Measurements from ENCODE around the gene RAB2B.
"Not testable (repeated sequence)": the region's sequence is repeated elsewhere in the genome, so short reads cannot be mapped to it uniquely, and the experiment has no call there.

RAB2B gene

DNA sequence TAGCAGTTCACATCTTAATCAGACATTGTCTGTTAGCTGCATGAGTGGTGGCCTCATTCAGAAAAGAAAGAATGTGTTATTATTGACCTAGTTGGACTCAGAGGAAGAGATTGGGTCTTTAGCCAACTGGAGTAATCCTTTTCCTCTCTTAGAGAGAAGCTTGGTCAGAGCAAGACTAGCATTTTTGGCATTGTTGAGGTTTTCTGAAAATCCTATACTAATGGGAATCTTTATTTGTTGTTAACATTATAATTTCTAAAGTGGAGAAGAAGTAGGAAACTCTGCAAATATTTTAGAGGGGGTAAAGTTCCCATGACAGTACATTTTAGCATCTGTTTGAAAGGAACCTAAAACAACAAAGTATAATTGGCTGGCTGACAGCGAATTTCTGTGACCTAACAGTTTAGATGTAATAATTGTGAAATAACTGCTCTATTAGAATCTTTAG, 9.9 kb upstream of the RAB2B start:
- DNase-seq (ENCODE audit: low read depth), result no peak

DNA sequence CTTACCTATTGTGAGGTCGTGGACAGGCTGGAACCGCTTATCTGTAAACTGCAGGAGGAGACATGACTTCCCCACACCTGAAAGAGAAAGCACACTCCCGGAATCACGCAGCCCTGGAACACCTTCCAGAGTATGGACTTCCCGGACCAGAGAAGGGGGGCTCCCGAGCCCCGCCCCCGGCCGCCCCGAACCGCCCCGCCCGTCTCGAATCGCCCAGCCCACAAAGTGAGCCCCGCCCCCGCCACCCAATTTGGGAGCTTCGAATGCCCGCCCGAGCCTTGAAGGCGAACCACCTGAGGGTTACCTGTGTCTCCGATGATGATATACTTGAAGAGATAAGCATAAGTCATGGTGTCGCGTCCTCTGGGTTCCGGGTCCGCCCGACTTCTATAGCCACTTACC, 235 bp downstream of the RAB2B start:
- peak; percentile 71 for DNase-seq (ENCODE audit: low read depth)

DNA sequence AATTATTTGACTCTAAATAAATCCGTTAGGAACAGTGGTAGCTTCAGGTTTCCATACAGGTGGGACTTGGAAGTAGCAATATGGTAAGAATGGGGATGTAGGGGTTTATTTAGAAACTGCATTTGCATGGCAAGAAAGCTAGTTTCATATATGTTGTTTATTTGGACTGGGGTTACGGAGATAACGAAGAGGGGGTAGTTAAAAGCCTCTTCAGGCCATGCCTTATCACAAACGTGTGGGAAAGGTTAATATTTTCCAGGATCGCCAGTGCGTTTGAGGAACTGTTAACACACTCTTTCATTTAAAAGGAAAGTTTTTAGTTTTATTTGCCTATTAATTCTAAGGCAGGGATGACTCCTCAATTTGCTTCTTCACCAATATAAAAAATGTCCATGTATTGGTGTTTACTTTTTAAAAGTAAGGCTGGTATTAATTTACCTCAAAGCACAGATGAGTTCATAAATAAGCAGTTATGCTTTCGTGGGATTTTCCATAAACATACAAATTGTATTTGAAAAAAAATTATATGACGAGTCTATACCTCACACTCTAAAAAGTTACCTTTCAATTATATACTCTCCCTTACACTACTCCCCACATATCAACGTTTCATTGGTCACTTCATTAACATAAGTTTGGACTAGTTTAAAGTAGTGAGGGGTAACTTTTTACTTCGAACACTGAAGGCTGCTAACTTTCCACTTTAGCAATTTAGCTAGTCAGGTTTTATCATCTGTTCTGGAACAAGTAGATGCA, 814 bp downstream of the RAB2B start:
- no peak for DNase-seq (ENCODE audit: low read depth)

DNA sequence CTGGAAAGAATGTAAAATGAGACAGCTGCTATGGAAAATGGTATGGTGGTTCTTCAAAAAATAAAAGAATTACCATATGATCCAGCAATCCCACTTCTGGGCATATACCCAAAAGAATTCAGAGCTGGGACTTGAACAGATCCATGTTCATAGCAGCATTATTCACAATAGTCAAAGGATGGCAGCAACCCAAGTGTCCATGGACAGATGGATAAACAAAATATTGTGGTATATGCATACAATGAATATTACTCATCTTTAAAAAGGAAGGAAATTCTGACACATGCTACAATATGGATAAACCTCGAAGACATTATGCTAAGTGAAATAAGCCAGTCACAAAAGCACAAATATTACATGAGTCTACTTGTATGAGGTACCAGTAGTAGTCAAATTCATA, 9.1 kb downstream of the RAB2B start:
- DNase-seq (ENCODE audit: low read depth), result no peak

DNA sequence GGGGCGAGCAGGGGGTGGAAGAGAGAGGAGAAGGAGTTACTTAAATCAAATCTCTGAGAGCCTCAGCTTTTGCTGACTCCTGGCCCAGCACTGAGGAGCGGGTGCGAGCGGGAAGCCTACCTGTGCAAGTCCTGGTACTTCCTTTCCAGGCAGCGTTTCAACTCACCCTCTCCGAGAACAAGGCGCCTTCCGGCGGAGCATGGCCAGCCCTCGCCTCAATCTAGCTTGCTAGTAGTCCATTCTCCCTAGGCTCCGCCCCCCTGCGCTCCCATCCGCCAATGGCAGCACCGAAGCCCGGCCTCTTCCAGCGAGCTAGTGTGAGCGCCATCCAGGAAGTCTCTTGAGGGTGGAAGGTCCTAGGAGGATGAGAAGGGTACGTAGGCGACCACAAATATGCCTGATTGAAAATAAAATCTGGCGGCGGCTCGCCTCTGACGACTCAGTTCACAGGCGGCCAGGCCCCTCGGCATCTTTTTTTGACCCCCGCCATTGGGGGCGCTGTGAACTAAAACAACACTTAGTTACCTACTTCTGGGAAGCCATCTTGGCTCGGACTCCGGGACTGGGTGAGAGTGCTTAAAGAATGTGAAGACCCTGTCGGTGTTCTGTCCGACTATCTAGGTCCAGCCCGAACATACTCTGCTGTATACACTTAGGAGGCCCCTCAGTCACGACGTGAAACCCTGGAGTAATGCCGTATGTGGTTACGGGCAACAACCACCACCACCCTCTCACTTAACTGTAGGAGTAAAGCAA, 20.7 kb downstream of the RAB2B start, which contains the start of gene CHD8:
Gene CHD8, minus strand, starts transcription at position 212 of the 756 bp plus-strand sequence. CDS start 24,480 bp downstream, outside the sequence.
- peak; percentile 98 for DNase-seq (ENCODE audit: low read depth)

DNA sequence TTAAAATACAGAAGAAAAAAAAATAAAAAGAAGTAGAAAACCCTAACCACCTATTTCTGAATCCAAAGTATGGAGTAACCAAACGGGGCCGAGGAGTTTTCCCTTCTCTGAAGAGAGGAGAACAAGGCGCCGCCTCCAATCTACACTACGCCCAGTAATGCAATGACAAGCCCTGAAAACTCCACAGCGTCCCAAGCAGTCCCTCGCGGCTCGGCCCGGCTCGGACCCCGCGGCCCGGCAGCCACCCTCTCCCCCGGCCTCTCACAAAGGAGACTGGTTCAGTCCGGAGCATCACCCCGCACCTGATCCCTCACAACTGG, 21.2 kb downstream of the RAB2B start:
- DNase-seq (ENCODE audit: low read depth), result no peak

DNA sequence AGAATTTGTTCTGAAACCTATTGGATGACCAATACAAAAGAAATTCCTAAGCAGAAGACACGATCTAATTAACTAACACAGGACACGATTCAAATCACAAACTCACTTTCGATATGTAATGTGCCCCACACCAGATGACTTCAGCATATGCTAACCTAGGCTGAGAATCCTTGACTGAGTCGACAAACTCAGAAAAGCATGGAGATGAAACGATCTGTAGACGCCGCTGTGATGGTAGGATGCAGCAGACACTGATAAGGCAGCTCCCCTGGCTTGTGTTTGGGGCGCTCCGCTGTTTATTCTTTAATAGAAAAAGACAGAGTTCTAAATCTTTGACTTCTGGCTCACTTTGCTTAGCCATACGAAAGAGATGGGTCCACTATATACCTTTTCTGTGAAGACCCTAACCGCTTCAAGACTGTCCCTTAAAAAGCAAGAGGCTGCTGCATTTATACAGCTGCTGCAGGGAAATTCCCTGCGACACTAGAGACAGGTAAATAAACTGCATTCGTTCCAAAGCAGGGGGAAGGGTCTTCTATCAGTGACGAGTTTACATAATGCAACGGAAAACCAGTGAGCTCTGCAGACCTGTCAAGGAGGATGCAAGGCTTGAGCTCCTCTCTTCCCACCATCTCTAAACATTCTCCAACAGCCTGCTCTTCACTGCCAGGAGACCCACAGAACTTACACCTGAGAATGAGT, 21.8 kb downstream of the RAB2B start:
- DNase-seq (ENCODE audit: low read depth), result no peak

DNA sequence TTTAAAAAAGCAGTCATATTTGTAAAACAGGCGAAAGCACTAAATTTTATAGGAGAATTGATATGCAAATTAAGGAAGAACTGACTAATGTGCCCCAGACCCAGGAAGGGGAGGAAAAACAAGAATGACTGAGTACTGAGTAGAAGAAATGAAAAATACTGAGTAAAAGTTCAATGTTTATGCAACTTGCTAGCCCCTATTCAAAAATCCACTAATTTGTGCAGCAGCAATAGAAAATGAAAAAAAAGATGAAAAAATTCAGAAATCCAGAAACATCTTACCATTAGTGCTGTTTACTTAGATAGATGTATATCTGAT, 26.9 kb downstream of the RAB2B start:
- DNase-seq (ENCODE audit: low read depth), result no peak

DNA sequence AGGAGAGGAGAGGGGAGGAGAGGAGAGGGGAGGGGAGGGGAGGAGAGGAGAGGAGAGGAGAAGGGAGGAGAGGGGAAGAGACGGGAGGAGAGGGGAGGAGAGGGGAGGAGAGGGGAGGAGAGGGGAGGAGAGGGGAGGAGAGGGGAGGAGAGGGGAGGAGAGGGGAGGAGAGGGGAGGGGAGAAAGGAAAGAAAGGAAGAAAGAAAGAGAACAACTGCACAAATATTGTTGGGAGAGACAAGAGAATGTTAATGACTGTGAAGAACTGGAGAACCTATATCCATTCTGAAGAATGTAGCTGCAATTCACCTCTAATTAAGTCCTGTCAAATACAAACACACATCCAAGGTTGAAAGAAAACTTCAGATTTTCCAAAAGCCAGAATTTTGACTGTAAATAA, 34.1 kb downstream of the RAB2B start:
- not testable (repeated sequence) for DNase-seq (ENCODE audit: low read depth)

DNA sequence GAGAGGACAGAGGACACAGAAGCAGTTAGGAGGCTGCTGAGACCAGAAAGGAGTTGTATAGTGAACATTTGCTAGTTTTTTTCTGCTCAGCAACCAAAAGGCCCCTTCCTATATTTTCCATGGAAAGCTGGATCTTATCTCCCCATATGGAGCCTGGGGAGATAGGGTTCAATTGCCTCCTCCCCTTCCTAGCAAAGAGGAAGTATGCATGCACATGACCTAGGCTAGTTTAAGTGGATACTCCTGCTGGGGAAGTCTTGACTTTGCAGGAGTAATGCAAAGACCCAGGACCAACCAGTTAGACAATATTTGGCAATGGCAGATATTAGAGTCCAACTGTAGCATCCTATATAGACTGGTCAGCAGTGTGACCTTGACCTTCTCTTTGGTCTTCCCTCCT, 35.9 kb downstream of the RAB2B start:
- DNase-seq (ENCODE audit: low read depth), result no peak

DNA sequence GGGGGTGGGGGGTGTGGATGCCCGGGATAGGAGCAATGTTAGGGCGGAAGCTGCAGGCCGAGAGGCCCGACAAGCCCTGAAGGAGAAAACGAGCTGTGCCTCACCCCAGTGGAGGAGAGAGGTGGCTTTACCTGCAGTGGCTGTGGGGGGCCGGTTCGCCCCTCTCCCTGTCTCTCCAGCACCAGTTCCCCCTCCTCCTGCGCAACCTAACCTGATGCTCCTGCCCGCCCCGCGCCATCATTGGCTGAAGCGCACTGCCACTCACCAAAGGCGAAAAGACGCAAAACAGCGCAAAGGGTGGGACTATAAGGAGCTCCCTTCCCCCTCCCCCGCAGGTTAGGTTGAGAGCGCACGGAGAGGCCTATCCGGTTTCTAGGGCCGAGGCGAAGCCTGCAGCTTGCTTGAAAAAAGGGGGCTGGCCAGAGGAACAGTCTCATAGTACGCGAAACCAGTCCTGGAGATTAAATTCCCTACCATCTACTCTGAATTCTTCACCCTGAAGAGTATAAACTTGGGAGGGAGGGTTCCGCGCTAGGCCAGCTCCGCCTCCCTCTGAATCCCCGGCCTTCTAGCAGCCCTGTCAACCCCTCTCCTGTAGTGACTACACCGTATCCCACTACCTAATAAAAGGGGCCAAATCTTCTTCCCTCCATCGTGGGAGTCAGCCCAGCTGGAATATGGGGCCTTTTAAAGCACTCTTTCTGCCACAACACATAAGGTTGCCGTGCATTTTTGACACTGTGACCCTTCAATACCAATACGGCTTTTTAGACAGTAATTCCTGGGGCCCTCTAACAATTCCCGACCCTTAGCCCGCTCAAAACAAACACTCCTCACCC, 39.5 kb downstream of the RAB2B start:
- peak; percentile 99 for DNase-seq (ENCODE audit: low read depth)

DNA sequence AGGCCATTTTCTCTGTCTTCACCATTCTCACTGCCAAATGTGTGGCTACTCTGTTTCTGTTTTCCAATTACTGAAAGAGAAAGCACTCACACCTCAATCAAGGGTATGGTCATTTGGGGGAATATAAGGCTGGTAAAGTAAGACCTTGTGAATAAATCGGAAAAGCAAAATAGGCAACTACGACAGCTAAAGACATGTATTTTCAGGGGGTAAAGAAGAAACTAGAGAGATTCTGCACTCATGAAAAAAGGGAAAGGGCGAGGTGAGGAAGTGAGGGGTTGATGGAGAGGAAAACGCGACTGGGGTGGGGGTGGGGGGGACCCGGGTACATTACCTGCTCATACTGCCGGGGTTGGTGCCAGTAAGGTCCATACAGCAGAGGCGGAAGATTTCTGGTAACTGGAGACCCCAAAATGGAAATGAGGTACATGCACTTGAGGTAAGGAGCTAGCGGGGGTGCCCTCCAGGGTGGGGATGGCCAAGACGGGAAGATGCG, 40.1 kb downstream of the RAB2B start:
- DNase-seq (ENCODE audit: low read depth), result no peak

DNA sequence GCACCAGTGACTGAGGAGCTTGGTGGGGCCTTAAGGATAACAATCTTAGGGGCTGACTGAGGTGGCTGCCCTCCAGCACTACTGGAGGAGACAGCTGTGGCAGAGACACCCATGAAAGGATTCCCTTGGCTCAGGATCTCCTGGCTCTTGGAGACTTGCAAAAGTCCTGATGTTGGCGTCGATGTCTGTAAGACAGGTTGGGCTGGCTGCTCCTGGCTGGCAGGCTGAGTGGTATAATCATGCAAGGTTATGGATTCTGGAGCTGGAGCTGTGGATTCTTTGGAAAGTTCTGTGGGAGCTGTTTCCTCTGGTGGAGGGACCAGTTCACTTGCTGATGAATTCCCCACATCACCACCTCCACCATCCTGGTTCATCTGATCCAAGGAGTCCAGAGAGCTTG, 45.6 kb downstream of the RAB2B start:
- DNase-seq (ENCODE audit: low read depth), result no peak

DNA sequence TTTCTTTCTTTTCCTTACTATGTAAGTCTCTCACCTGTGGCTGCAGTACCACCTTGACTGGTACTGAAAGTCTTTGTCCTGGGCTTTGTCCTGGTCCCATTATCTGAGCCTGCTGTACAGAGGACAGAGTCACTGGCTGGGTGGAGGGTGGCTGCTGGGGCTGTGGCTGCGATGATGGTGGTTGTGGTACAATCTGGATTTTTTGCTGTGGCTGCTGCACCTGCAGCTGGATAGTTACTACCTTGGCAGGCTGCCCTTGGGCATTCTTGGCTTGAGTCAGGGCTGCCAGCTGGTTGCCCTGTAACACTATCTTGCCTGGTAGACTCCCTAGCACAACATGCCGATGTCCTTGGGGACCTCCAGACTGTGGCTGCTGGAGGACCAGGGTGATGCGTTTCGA, 47.8 kb downstream of the RAB2B start:
- no peak for DNase-seq (ENCODE audit: low read depth)

DNA sequence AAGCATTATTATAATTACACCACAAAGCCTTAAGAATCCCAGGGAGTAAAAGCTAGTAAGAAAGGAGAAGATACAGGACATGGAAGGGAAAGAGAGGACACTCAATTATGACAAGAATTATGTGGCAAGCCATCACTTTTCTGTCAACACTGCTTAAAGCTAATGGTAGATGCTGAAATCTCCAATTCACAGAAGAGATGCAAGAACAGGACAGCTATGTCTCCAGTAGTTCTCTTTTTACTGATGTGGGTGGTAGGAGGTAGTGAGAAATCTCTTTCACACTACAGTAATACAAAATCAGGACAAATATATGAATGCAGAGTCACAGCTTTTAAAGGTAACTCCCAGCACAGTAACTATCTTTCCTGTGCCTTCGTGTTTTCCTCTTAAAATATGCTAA, 50.1 kb downstream of the RAB2B start:
- no peak for DNase-seq (ENCODE audit: low read depth)

DNA sequence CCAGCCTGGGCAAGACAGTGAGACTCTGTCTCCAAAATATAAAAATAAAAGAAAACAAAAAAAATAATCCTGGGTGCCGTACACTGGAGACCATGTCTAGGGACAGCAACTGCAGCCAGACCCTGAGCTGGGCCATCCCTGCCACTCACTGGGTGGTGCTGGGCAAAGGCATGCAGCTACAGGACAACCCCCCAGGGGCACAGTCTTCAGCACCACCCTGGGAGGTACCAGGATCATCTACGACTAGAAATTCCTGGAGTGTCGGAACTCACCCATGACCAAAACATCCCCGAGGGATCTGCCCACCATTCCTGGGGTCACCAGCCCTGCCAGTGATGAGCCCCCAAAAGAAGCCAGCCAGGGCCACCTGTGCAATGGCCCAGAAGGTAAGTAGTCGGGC, 57.2 kb downstream of the RAB2B start:
- DNase-seq (ENCODE audit: low read depth), result no peak

DNA sequence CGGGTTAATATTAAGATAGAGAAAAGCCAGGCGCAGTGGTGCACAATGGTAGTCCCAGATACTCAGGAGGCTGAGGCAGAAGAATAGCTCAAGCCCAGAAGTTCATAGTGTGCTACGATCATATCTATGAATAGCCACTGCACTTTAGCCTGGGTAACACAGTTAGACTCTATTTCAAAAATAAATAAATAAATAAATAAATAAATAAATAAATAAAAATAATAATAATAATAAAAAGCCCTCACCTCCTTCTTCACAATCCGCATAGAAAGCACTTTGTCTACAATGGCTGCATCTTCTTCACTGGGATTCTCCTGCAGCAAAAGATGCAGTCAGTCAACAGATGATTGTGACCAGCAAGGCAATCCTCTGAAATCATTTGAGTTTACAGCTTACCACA, 61.4 kb downstream of the RAB2B start:
- DNase-seq (ENCODE audit: low read depth), result no peak

DNA sequence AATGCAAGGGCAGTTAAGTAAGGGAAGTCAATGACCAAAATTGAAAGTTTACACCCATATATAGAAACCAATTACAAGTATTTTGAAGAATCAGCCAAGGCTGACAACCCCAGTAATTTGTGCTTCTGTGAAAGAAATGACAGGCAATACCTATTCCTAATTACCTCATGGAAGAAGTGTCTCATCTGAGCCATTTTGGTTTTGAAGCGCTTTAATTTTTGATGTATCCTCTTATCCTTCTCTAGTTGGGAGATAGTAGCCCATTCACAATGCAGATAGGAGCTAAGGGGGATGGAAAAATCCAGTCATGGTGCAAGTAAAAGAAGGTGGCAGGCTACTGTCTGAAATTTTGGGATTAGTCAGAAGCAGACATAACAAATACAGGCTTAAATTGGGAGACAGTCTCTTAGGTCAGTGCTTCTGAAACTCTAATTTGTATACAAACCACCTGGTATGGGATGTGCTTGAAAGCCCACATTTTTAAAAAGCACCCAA, 62.6 kb downstream of the RAB2B start:
- DNase-seq (ENCODE audit: low read depth), result no peak
